ENCODE measurements around the gene MAP4K2.

- TF ChIP-seq, protein P1, sequence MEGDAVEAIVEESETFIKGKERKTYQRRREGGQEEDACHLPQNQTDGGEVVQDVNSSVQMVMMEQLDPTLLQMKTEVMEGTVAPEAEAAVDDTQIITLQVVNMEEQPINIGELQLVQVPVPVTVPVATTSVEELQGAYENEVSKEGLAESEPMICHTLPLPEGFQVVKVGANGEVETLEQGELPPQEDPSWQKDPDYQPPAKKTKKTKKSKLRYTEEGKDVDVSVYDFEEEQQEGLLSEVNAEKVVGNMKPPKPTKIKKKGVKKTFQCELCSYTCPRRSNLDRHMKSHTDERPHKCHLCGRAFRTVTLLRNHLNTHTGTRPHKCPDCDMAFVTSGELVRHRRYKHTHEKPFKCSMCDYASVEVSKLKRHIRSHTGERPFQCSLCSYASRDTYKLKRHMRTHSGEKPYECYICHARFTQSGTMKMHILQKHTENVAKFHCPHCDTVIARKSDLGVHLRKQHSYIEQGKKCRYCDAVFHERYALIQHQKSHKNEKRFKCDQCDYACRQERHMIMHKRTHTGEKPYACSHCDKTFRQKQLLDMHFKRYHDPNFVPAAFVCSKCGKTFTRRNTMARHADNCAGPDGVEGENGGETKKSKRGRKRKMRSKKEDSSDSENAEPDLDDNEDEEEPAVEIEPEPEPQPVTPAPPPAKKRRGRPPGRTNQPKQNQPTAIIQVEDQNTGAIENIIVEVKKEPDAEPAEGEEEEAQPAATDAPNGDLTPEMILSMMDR (IDR thresholded peaks at IDR 0.05; ENCODE audit: borderline replicate concordance, extremely low read depth, low read length, poor library complexity, severe bottlenecking), result no peak
- no peak for TF ChIP-seq EZH2 (IDR thresholded peaks at IDR 0.05; ENCODE audit: borderline replicate concordance, low read depth, low read length, severe bottlenecking)
Observed at GRCh38 chr11:64833198-64833502, 30.1 kb upstream of the MAP4K2 start.
